Limb (tissue), 2 donors: ENCODE measurements around the gene ZYG11A.

Source experiments
- DNase-seq, 2 donors: peaks; one replicate each; pipeline ENCODE4 v3.0.0-alpha.2; 2016; ENCODE audit errors: extremely low spot score in 2 of 2

The ZYG11A gene

DNA sequence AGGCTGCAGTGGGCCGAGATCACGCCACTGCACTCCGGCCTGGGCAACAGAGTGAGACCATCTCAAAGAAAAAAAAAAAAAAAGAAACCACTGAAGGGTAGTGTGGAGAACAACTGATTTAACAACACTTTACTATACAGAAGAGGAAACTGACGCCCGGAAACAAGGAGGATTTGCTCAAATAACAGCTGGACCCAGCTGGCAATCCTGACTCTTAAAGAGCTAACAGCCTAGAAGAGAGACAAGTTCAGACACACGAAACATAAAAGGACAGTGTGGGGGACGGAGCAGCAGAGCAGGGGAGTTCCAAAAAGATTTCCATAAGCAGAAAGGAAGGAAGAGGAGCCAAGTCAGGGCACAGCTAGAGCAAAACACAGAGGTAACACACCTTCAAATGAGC lies 74.6 kb downstream of the ZYG11A start:
- peak in 1 of 2 donors; percentile 11 for DNase-seq

GRCh38 chr1:52917581-52917980 lies 75.0 kb downstream of the ZYG11A start:
- DNase-seq, result no peak

DNA sequence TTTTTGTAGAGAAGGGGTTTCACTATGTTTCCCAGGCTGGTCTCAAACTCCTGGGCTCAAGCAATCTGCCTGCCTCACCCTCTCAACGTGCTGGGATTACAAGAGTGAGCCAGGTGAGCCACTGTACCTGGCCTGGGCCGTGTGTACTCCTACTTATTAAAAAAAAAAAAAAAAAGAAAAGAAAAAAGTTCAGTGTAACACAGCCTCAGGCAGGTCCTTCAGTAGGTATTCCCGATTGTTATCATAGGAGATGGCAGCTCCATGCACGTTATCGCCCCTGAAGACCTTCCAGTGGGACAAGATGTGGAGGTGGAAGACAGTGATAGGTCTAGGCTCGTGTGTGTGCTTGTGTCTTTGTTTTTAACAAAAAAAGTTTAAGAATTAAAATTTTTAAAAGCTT lies 75.6 kb downstream of the ZYG11A start:
- no peak for DNase-seq

DNA sequence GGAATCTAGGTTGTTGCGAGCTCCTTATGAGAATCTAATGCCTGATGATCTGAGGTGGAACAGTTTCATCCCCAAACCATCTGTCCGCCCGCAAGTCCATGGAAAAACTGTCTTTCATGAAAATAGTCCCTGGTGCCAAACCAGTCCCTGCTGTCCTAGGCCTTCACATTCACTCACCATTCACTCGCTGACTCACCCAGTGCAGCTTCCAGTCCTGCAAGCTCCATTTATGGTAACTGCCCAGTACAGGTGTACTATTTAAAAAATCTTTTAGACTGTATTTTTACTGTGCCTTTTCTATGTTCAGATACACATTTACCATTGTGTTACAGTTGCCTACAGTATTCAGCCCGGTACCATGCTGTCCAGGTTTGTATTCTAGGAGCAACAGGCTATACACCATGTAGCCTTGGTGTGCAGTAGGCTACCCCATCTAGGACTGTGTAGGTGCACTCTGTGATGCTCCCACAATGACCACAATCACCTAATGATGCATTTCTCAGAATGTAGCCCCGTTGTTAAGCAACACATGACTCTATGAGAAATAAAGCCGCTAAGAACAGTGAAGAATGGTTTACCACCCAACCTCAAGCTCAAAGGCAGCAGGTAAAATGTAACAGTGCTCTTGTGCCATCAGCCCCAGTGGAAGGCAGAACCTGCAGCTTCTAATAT lies 76.6 kb downstream of the ZYG11A start:
- DNase-seq, result no peak

DNA sequence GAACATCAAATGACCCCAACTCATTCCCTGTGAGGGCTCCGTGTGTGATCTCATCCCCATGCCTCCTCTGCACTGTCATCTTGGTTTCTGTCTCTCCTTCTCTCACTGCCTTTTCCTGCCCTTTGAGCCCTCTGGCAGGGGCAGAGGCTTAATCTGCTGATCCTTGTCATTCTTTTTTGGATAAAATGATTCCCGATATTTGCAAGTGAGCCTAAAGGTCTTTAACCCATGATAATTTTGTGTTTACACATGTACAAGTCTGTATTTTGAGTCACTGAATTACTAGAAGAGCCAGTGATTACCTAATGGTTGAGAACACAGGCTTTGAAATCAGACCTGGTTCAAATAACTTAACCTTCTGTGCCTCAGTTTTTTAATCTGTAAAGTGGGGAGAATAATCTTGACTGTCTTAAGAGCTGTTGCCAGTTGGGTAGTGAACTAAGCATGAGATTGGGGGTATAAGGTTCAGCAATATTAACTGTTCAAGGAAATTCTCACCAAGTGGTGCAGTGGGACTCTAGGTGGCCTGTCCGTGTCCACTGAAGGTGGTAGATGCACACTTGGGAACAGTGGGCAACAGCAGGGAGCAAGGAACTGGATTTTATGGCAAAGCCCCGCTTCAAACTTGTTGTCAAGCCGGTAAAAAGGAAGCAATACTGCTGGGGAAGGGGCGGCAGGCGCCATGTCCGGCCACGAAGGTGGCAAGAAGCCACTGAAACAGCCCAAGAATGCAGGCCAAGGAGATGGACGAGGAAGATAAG lies 77.3 kb downstream of the ZYG11A start:
- DNase-seq, result no peak

- DNase-seq, result no peak
Measured at GRCh38 chr1:52920791-52921291, 78.3 kb downstream of the ZYG11A start.

GRCh38 chr1:52925571-52926005 lies 83.0 kb downstream of the ZYG11A start:
- DNase-seq, result no peak

DNA sequence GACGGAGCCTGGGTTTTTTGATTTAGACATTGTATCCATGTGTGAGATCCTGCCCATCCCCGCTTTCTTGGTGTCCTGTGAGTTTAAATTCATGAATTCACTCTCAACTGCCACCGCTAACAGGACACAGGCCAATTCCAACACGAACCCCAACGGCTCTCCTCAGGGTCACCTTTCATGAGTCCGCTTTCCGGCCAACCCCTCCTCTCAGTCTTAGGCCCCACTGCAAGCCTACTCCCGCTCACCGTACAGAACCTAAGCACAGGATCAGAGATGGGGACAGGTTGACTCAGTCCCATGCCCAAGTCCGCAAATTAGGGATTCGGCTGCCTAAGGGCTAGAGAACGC lies 84.3 kb downstream of the ZYG11A start:
- no peak for DNase-seq

- peak; percentile 60 to 87 for DNase-seq
Measured at GRCh38 chr1:52927212-52928014, 84.9 kb downstream of the ZYG11A start, which contains the start of gene SCP2. SCP2 (plus strand) TSS chr1:52927276; CDS start chr1:52927397, 121 bp downstream.

- no peak for DNase-seq
Measured at GRCh38 chr1:52928015-52928404, 85.5 kb downstream of the ZYG11A start.

DNA sequence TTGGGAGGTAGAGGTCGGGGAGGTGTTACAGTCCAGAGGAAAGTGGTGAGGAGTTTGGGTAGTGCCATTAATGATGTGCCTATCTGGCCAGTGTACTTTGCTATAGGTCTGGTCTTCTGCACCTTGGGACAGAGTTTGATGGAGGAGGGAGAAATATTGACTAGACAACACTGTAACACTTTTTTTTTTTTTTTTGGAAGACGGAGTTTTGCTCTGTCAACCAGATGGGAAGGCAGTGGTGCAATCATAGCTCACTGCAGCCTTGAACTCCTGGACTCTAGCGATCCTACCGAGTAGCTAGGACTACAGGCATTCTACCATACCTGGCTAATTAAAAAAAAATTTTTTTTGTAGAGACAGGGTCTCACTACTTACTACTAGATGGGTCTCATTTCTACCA lies 86.5 kb downstream of the ZYG11A start:
- no peak for DNase-seq

DNA sequence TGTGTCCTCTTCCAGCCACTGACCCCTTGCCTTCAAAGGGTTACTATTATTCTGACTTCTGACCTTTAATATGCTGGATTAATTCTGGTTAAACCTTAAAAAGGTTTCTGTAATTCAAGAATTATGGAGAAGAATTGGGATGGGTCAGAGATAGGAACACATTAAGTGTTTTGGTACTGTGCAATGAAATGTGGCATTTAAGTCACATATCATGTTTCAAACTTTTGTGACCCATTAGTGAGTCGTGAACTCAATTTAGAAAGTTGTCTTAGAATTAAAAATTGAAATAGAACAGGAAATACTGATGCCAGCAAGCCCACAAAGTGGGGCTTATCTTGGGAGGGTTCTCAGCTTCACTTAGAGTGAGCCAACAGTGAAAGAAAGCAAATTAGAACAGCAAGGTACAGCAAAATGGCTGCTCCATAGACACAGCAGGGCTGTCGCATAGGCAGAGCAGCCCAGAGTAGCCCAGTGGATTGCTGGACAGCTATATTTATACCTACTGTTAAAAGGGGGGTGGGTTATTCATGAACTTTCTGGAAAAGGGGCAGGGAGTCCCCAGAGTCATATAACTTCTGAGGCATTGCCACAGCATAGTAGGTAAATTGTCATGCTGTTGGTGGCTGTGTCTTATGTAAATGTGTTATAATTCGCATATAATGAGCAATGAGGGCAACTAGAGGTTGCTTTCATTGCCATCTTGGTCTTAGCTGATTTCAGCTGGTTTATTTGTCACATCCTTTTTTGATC lies 95.0 kb downstream of the ZYG11A start:
- no peak for DNase-seq

DNA sequence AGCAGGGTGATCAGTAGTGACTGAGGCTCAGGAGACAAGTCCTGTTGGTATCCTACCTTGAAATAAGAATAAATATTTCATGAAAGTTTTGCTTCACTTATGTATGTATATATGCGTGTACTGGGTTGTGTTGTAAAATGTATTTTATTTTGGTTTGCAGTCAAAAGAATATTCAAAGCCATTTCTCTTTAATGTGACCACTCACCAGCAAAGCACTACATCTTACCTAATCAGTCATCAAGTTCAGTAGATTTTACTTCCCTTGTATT lies 95.6 kb downstream of the ZYG11A start:
- DNase-seq, result no peak

DNA sequence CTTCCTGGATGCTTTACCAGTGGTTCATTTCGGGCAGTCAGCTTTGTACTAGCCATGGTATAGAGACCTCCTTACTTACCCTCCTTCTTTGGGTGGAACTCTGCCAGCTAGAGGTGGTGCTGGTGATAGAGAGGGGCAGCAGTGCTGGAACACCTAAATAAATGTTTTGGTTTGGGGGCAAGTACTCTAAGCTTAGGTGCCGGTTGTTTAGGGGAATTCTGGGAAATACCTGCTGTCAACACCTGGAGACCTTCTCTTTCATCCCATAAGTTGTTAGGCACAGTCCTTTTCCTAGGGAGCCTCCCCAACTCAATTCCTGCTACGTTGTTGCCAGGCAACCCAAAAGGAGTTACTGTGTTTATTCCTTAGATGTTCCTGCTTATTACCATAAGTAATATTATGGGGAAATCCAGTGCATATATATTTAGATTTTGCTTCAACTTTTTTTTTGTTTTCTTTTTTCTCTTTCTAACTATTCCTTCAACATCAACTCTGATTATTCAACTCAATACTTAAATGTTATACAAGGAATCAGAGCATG lies 101.4 kb downstream of the ZYG11A start:
- no peak for DNase-seq

- no peak for DNase-seq
Measured at GRCh38 chr1:52944566-52944965, 102.0 kb downstream of the ZYG11A start.
